SK-N-SH (cell line): ENCODE data around the gene AVP. TPM values are rescaled to one million over a fixed set of nuclear protein-coding genes. Genes with fewer than 3 reads are reported as not detected.
A peak's percentile ranks its signal among the peaks of the same experiment; 100 is the strongest.

ENCODE experiments used
- CTCF ChIA-PET: fragments of 300-600, 350-600 bp; formaldehyde crosslinking; extraction: SDS; loops from one replicate; lab custom pipeline; 2021; lab: Yijun Ruan, JAX
- POLR2A ChIA-PET: fragments of 350-600 bp; sonication (Branson Sonifier 250); formaldehyde crosslinking; extraction: SDS; loops from one replicate; lab custom pipeline; 2020; ENCODE audit warnings: antibody characterized with exemption, inconsistent platforms; lab: Yijun Ruan, JAX
- DNase-seq: peaks from one replicate; pipeline ENCODE4 v3.0.0; 2012
- H2AFZ ChIP-seq: fragments of 200-600 bp; sonication (generic); 2 replicates; pipeline ENCODE4 v1.8.1; 2016; ENCODE audit warnings: antibody characterized with exemption, mild to moderate bottlenecking, low read depth
- H3F3A ChIP-seq: fragments of 200-600 bp; sonication (generic); replicated peaks from 2 replicates; pipeline ENCODE3; 2016; ENCODE audit warnings: antibody characterized with exemption, mild to moderate bottlenecking; ENCODE audit not compliant: insufficient read depth
- H3K27ac ChIP-seq, 2 experiments: fragments of 200-500 bp in 1 of 2; fragments of 200-600 bp in 1 of 2; sonication (Bioruptor generic) in 1 of 2; sonication (generic), shearing (Covaris generic) in 1 of 2; 2 replicates each; pipeline versions ENCODE4 v1.5.1 to v1.6.1; 2014 to 2016; ENCODE audit warnings: low read depth in 2 of 2, inconsistent platforms in 1 of 2, low read length in 1 of 2, mild to moderate bottlenecking in 1 of 2, mixed read lengths in 1 of 2
- H3K27me3 ChIP-seq: fragments of 200-600 bp; sonication (generic), shearing (Covaris generic); 2 replicates; pipeline ENCODE4 v1.6.1; 2016; ENCODE audit warnings: mixed run types; ENCODE audit not compliant: insufficient read depth
- H3K36me3 ChIP-seq, 2 experiments: fragments of 200-500 bp in 1 of 2; fragments of 200-600 bp in 1 of 2; sonication (Bioruptor generic) in 1 of 2; sonication (generic) in 1 of 2; replicated peaks in 1 of 2; 2 replicates each; pipeline versions ENCODE3 to v1.5.1; 2014 to 2016; ENCODE audit warnings: low read length in 1 of 2, mild to moderate bottlenecking in 1 of 2; ENCODE audit not compliant: insufficient read depth in 2 of 2, control insufficient read depth in 1 of 2
- H3K4me1 ChIP-seq, 2 experiments: fragments of 200-500 bp in 1 of 2; fragments of 200-600 bp in 1 of 2; sonication (Bioruptor generic) in 1 of 2; sonication (generic), shearing (Covaris generic) in 1 of 2; 2 replicates each; pipeline versions ENCODE4 v1.5.1 to v1.6.1; 2014 to 2016; ENCODE audit warnings: low read depth in 1 of 2, low read length in 1 of 2, mixed run types in 1 of 2; ENCODE audit not compliant: insufficient read depth in 2 of 2, control insufficient read depth in 1 of 2
- H3K4me2 ChIP-seq: fragments of 200-600 bp; sonication (generic), shearing (Covaris generic); 2 replicates; pipeline ENCODE4 v1.6.1; 2017; ENCODE audit warnings: mixed run types
- H3K4me3 ChIP-seq, 2 experiments: fragments of 200-500 bp in 1 of 2; fragments of 200-600 bp in 1 of 2; sonication (Bioruptor generic) in 1 of 2; sonication (generic), shearing (Covaris generic) in 1 of 2; 2 replicates each; pipeline versions ENCODE4 v1.5.1 to v1.8.1; 2014 to 2016; ENCODE audit warnings: low read depth in 2 of 2, inconsistent platforms in 1 of 2, low read length in 1 of 2, mild to moderate bottlenecking in 1 of 2, mixed read lengths in 1 of 2, moderate library complexity in 1 of 2
- H3K79me2 ChIP-seq: fragments of 200-600 bp; sonication (generic); 2 replicates; pipeline ENCODE4 v1.8.1; 2017; ENCODE audit warnings: mild to moderate bottlenecking; ENCODE audit not compliant: insufficient read depth
- H3K9ac ChIP-seq: fragments of 200-600 bp; sonication (generic); 2 replicates; pipeline ENCODE4 v1.6.1; 2017; ENCODE audit warnings: mixed run types
- H3K9me2 ChIP-seq: fragments of 200-600 bp; sonication (generic); 2 replicates; pipeline ENCODE4 v1.6.1; 2017; ENCODE audit warnings: mixed run types
- H3K9me3 ChIP-seq: fragments of 200-600 bp; sonication (generic); 2 replicates; pipeline ENCODE4 v1.6.1; 2017; ENCODE audit warnings: mixed run types, mild to moderate bottlenecking, moderate library complexity
- H4K20me1 ChIP-seq: fragments of 200-600 bp; sonication (generic); 2 replicates; pipeline ENCODE4 v1.6.1; 2017; ENCODE audit warnings: mild to moderate bottlenecking, mixed run types; ENCODE audit not compliant: insufficient read depth
- CHD2 ChIP-seq: fragments of 150-350 bp; IDR thresholded peaks from 2 replicates; pipeline ENCODE4 v1.6.1; 2018; ENCODE audit warnings: low read length; ENCODE audit not compliant: partially characterized antibody
- ELF1 ChIP-seq: IDR thresholded peaks from 2 replicates; pipeline ENCODE4 v1.4.0; 2012
- EZH2phosphoT487 ChIP-seq: fragments of 200-600 bp; sonication (generic); IDR thresholded peaks from 2 replicates; pipeline ENCODE4 v1.6.1; 2017; ENCODE audit warnings: low read depth, mixed run types, mild to moderate bottlenecking, antibody characterized with exemption, moderate library complexity, borderline replicate concordance
- FOSL2 ChIP-seq: IDR thresholded peaks from 2 replicates; pipeline ENCODE4 v1.4.0; 2012; ENCODE audit warnings: low read depth, mild to moderate bottlenecking, moderate library complexity, borderline replicate concordance
- FOXJ3 ChIP-seq: sonication (generic); formaldehyde crosslinking; IDR thresholded peaks from 2 replicates; pipeline ENCODE4 v1.5.1; 2020; ENCODE audit warnings: mild to moderate bottlenecking, missing genetic modification reagents
- FOXM1 ChIP-seq: IDR thresholded peaks from 2 replicates; pipeline ENCODE4 v1.4.0; 2012; ENCODE audit warnings: low read depth, mild to moderate bottlenecking
- IRF3 ChIP-seq: fragments of 150-350 bp; IDR thresholded peaks from 2 replicates; pipeline ENCODE4 v1.6.1; 2016; ENCODE audit warnings: mild to moderate bottlenecking, low read depth, low read length
- JUND ChIP-seq: IDR thresholded peaks from 2 replicates; pipeline ENCODE4 v1.4.0; 2012
- MXI1 ChIP-seq: IDR thresholded peaks from 2 replicates; pipeline ENCODE4 v1.6.1; 2012; ENCODE audit warnings: mild to moderate bottlenecking, low read depth, low read length, improper control_type of control experiment
- POLR2AphosphoS5 ChIP-seq: IDR thresholded peaks from 2 replicates; pipeline ENCODE4 v1.6.1; 2012; ENCODE audit warnings: low read depth, low read length
- RXRA ChIP-seq: IDR thresholded peaks from 2 replicates; pipeline ENCODE4 v1.4.0; 2012; ENCODE audit warnings: low read depth, mild to moderate bottlenecking, borderline replicate concordance
- SMC3 ChIP-seq: IDR thresholded peaks from 2 replicates; pipeline ENCODE4 v1.6.1; 2012; ENCODE audit warnings: low read depth, low read length, improper control_type of control experiment
- YY1 ChIP-seq: IDR thresholded peaks from 2 replicates; pipeline ENCODE4 v1.4.0; 2012; ENCODE audit warnings: low read depth, mild to moderate bottlenecking
- WGBS: methylation state at CpG from one replicate; pipeline ENCODE4 v1.1.6; 2017; ENCODE audit warnings: low lambda C conversion rate; 5-methylcytosine and 5-hydroxymethylcytosine counted together
- polyA plus RNA-seq, 3 experiments: library from polyadenylated mRNA; depleted of rRNA; stranded (reverse); fragments of >200 nt; gene quantifications; 2 replicates each; pipeline ENCODE4 v1.2.3, GENCODE V29; 2012
- TF ChIP-seq, protein P1 (sequence below): fragments of 200-600 bp; sonication (generic); IDR thresholded peaks from 2 replicates; pipeline ENCODE4 v1.6.1; 2017; ENCODE audit warnings: antibody characterized with exemption, mild to moderate bottlenecking, moderate library complexity
- TF ChIP-seq, protein P2 (sequence below): IDR thresholded peaks from 2 replicates; pipeline ENCODE4 v1.4.0; 2012; ENCODE audit warnings: low read depth, borderline replicate concordance
- TF ChIP-seq, protein P3 (sequence below): IDR thresholded peaks from 2 replicates; pipeline ENCODE4; 2012

The AVP gene
- polyA plus RNA-seq, 1 of the 3 experiments (the other 2 are of a cell fraction), result not detected

GRCh38 chr20:3071266-3071609 is 13.3 kb downstream of the AVP start:
- no peak for TF ChIP-seq IRF3
- no peak for TF ChIP-seq ELF1
- TF ChIP-seq, all 33 proteins: peak for 0
- no peaks in the 10 kb centered on the region for H3K9me3 ChIP-seq
- no peak for DNase-seq
- H3K4me3 ChIP-seq, result no peak overlapping the region
- no peaks in the 10 kb centered on the region for H3F3A ChIP-seq
- ChIA-PET POLR2A (no interaction called here), CTCF (no interaction called here)
- no peak overlapping the region for H3K9ac ChIP-seq
- H3K4me2 ChIP-seq, result no peak overlapping the region
- H2AFZ ChIP-seq, result no peak overlapping the region
- no peaks in the 10 kb centered on the region for H3K27me3 ChIP-seq
- no peak overlapping the region for H3K27ac ChIP-seq
- no peaks in the 10 kb centered on the region for H3K79me2 ChIP-seq
- H3K36me3 ChIP-seq, result no peaks in the 10 kb centered on the region
- WGBS, result 87% methylated on average over 12 of the region's 16 CpGs
- no peaks in the 10 kb centered on the region for H3K4me1 ChIP-seq
- no peaks in the 10 kb centered on the region for H4K20me1 ChIP-seq
- H3K9me2 ChIP-seq, result no peaks in the 10 kb centered on the region

DNA sequence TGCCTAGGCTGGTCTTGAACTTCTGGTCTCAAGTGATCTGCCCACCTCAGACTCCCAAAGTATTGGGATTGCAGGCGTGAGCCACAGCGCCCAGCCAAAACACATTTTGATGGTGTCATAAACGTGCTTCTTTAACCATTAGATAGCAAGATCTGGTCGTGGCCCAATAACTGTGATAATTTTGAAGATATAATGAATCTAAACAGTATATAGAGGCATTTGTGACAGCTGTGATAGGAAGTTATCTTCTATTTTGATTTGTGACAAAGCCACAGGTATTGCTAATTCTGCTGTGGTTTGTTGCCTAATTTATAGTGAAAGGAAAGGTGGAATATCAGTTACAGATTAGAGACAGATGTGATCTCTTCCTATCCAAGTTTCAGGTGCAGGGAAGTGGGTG is 13.8 kb downstream of the AVP start:
- WGBS, result 66% methylated on average over 4 of the region's 4 CpGs
- TF ChIP-seq YY1, result no peak
- no peak for TF ChIP-seq FOXM1
- POLR2A ChIA-PET, result no interaction called here

GRCh38 chr20:3068986-3069900 is 15.3 kb downstream of the AVP start:
- H4K20me1 ChIP-seq, result no peaks in the 10 kb centered on the region
- no peak overlapping the region for H3K4me3 ChIP-seq
- POLR2A ChIA-PET, result no interaction called here
- no peaks in the 10 kb centered on the region for H3K9me2 ChIP-seq
- no peak overlapping the region for H3K9ac ChIP-seq
- no peaks in the 10 kb centered on the region for H3K79me2 ChIP-seq
- no peaks in the 10 kb centered on the region for H3K36me3 ChIP-seq
- DNase-seq, result no peak
- no peak overlapping the region for H3K4me2 ChIP-seq
- no peaks in the 10 kb centered on the region for H3F3A ChIP-seq
- no peak overlapping the region for H2AFZ ChIP-seq
- CTCF ChIA-PET, result interaction anchor here (1.4 to 3.8 kb wide), 2 partner anchors 16 to 426 kb away, joined by 4 to 18 read pairs; no protein-coding TSS in a partner anchor
- no peak overlapping the region for H3K27ac ChIP-seq
- no peaks in the 10 kb centered on the region for H3K27me3 ChIP-seq
- WGBS, result 87% methylated on average over 5 of the region's 8 CpGs
- H3K4me1 ChIP-seq, result no peaks in the 10 kb centered on the region
- H3K9me3 ChIP-seq, result no peaks in the 10 kb centered on the region
- no peak for TF ChIP-seq CHD2
- TF ChIP-seq FOSL2, result peak; percentile 62; the same call in 1 of the 2 replicates
- 0 out of 2 replicates have a peak, but pooled peaks have one; percentile 10 for TF ChIP-seq RXRA
- no peak for TF ChIP-seq FOXJ3 (CRISPR knock-in tag)
- TF ChIP-seq, protein P1, sequence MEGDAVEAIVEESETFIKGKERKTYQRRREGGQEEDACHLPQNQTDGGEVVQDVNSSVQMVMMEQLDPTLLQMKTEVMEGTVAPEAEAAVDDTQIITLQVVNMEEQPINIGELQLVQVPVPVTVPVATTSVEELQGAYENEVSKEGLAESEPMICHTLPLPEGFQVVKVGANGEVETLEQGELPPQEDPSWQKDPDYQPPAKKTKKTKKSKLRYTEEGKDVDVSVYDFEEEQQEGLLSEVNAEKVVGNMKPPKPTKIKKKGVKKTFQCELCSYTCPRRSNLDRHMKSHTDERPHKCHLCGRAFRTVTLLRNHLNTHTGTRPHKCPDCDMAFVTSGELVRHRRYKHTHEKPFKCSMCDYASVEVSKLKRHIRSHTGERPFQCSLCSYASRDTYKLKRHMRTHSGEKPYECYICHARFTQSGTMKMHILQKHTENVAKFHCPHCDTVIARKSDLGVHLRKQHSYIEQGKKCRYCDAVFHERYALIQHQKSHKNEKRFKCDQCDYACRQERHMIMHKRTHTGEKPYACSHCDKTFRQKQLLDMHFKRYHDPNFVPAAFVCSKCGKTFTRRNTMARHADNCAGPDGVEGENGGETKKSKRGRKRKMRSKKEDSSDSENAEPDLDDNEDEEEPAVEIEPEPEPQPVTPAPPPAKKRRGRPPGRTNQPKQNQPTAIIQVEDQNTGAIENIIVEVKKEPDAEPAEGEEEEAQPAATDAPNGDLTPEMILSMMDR, result no peak
- TF ChIP-seq POLR2AphosphoS5, result no peak
- TF ChIP-seq SMC3, result no peak
- TF ChIP-seq, protein P2, sequence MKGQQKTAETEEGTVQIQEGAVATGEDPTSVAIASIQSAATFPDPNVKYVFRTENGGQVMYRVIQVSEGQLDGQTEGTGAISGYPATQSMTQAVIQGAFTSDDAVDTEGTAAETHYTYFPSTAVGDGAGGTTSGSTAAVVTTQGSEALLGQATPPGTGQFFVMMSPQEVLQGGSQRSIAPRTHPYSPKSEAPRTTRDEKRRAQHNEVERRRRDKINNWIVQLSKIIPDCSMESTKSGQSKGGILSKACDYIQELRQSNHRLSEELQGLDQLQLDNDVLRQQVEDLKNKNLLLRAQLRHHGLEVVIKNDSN, result no peak
- no peak for TF ChIP-seq EZH2phosphoT487
- no peak for TF ChIP-seq MXI1
- TF ChIP-seq, protein P3, sequence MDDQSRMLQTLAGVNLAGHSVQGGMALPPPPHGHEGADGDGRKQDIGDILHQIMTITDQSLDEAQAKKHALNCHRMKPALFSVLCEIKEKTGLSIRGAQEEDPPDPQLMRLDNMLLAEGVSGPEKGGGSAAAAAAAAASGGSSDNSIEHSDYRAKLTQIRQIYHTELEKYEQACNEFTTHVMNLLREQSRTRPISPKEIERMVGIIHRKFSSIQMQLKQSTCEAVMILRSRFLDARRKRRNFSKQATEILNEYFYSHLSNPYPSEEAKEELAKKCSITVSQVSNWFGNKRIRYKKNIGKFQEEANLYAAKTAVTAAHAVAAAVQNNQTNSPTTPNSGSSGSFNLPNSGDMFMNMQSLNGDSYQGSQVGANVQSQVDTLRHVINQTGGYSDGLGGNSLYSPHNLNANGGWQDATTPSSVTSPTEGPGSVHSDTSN, result no peak
- TF ChIP-seq JUND, result peak; percentile 28; the same call in 1 of the 2 replicates
- TF ChIP-seq ELF1, result no peak

More for the DNA sequence above, 13.8 kb downstream of the AVP start:
- no peak for DNase-seq
- CTCF ChIA-PET, result interaction anchor here (3.8 kb wide), 1 partner anchor 17 kb away, joined by 18 read pairs; no protein-coding TSS in a partner anchor
- Histone ChIP-seq H2AFZ (no peak overlapping the region), H4K20me1 (no peaks in the 10 kb centered on the region), H3K9me2 (no peaks in the 10 kb centered on the region), H3K4me3 (no peak overlapping the region), H3K79me2 (no peaks in the 10 kb centered on the region), H3K27ac (no peak overlapping the region), H3K9ac (no peak overlapping the region), H3K36me3 (no peaks in the 10 kb centered on the region), H3K27me3 (no peaks in the 10 kb centered on the region), H3K4me2 (no peak overlapping the region), H3K9me3 (no peaks in the 10 kb centered on the region), H3K4me1 (no peaks in the 10 kb centered on the region), H3F3A (no peaks in the 10 kb centered on the region)
